CD4-positive, alpha-beta T cell treated with Interleukin-10 for 1 hour (primary cell): ENCODE measurements around the gene A3GALT2.

ENCODE experiments used
- DNase-seq: peaks from one replicate; pipeline ENCODE4 v3.0.0-alpha.2; 2020

The A3GALT2 gene

DNA sequence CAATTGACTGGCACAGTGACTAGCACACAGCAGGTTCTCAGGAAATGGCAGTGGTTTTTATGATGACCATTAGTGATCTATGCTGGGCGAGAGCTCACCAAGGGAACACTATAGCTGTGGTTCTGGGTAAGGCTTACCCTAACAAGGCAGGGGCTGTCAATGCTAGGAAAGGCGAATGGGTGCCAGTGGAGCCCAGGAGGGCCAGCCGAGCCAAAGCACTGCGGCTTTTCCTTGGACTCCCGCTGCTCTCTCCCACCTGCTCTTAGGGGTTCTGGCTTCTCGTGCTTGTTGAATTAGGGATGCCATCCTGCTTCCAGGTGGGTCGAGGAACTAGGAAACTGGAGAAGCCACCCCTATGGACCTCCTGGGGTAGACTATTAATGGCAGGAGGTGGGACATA lies 10.0 kb upstream of the A3GALT2 start:
- no peak for DNase-seq

- DNase-seq, result no peak
Observed at GRCh38 chr1:33330361-33330890, 9.5 kb upstream of the A3GALT2 start.

DNA sequence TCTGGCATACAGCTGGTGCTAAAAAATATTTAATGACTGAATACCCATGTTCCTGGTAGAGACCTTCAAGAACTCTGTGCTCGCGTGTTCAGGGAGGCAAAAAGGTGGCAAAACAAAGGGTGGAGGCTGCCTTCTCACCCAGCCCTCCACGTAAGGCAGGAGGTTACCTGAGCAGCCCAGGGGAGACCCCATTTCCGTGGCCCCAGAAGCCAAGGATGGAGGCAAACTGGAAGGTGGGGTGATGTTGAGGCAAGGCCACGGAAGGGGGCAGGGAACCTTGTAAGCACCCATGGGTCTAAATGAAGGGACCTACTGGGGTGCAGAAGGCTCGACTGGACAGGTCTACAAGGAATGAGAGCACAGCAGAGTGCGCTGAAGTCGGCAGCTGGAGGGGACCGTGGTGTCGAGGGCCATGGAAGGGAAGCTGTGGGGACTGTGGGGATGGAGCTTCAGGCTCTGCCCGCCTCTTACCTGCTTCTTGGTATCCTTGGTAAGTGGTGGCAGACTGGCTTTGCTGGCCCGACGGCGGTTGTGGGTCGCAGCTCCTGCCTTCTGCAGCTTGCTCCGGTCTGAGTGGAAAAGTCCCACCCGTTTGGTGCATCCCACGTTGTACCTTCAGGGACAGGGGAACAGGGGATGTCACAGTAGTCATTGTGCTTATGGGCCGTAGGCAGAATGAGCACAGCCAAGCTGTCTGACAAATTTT lies 8.9 kb upstream of the A3GALT2 start:
- DNase-seq, result no peak

DNA sequence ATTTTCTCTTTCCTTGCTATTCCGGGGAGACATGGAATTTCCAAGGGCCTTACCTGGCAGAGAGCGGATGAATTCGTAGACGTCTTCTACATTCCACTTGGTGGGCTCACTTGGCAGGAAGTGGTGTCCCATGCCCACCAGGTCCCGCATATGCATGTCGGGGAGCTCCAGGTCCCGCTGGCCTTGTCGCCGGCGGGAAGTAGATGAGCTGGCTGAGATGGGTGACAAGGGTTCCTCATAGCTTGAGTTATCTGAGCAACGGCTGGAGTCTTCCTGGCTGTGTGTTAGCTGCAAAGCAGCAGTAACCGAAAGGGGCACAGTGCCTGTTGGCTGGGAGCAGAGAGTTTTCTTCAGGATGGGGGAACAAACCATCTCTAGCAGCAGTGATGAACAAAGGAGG lies 7.9 kb upstream of the A3GALT2 start:
- no peak for DNase-seq

DNA sequence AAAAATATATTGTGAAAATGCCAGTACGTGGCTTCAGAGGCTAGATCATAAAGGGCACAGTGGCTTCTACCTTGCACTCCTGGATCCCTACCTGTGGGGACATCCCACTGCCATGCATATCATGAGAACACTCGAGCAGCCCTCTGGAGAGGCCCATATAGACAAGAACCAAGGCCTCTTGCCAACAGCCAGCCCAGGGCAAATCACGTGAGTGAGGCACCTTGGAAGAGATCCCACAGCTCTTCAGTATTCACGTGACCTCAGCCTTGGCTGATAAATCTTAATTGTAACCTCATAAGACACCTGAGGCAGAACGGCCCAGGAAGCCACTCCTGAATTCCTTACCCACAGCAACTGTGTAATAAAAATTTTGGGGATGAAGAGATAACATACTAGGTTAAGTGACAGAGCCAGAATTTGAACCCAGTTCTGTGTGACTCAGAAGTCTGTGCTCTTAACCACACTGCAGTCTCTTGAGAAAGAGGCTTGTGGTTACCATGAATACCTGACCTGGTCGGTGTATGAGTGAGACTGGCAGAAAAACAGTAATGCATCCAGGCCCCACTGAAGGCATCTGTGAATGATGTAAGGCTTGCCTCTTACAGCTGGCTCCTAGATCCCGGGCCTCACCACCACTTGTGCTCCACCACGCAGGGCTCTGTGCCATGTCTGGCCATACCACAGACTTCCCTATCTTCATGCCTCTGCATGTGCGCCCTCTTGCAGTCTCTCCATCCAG lies 6.9 kb upstream of the A3GALT2 start:
- DNase-seq, result no peak

DNA sequence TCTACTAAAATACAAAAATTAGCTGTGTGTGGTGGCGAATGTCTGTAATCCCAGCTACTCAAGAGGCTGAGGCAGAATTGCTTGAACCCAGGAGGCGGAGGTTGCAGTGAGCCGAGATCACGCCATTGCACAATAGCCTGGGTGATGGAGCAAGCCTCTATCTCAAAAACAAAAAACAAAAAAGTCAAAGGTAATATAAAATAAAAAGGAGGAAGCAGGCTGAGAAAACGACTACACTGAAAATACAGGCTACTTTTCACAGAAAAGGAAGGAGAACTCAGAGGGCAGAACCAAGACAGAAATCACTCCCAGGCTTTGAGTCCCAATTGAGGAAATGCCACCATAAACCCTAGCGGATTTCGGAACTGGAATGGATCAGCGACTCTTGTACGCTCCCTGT lies 5.9 kb upstream of the A3GALT2 start:
- no peak for DNase-seq

- no peak for DNase-seq
Observed at GRCh38 chr1:33324677-33325575, 4.0 kb upstream of the A3GALT2 start.

GRCh38 chr1:33323663-33324477 lies 3.0 kb upstream of the A3GALT2 start:
- DNase-seq, result no peak

- DNase-seq, result no peak
Observed at GRCh38 chr1:33322870-33323585, 2.1 kb upstream of the A3GALT2 start.

- no peak for DNase-seq
Observed at GRCh38 chr1:33322109-33322508, 1.2 kb upstream of the A3GALT2 start.

GRCh38 chr1:33321178-33321577 lies 280 bp upstream of the A3GALT2 start:
- DNase-seq, result no peak

DNA sequence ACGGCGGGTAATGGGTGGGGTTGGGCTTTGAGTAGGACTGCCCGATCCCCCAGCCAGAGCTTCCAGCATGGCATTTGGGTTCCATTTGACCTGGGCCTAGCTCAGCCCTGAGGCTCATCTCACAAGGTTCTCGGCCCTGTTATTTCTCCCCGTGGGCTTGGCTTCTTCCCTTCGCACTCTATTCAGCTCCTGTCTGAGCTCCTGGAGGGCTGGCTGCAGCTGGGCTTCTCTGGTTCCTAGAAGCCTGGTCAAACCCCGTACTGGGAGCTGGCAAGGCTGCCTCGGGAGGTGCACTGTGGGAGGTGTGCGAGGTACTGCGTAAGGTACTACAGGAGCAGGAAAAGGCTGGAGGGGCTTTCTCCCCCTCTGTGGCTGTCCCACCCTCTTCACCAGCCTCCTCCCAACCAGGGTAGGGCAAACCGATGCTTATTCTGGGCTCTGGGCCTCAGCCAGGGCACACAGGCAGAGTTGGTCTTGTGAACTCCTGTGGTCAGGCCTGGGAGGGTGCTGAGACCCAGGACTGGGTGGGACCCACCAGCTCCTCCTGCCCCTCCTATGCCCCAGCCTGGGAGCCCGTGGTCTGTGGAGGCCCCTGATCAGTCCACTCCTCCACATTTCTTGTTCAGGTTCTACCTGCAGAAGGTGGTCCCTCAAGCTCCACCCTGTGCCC lies 814 bp downstream of the A3GALT2 start:
- no peak for DNase-seq

- DNase-seq, result no peak
Observed at GRCh38 chr1:33319186-33319948, 1.5 kb downstream of the A3GALT2 start.

- DNase-seq, result no peak
Observed at GRCh38 chr1:33317946-33318345, 3.0 kb downstream of the A3GALT2 start.

DNA sequence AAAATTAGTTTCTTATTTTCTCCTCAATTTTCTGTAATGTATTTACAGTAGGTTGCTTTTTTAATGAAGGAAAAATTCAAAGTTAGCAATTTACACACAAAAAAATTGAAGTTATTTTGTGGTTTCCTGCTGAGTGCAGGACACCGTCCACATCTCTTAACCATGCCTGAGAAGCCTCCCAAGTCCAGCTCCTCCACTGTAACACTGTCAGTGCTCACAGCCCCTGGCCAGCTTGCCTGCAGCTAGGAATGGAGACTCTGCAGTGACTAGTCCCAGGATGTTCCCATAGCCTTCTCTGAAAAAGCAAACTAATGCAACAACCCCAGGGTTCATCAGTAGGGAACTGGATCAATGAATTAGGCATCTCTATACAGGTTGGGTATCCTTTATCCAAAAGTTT lies 3.5 kb downstream of the A3GALT2 start:
- DNase-seq, result no peak

DNA sequence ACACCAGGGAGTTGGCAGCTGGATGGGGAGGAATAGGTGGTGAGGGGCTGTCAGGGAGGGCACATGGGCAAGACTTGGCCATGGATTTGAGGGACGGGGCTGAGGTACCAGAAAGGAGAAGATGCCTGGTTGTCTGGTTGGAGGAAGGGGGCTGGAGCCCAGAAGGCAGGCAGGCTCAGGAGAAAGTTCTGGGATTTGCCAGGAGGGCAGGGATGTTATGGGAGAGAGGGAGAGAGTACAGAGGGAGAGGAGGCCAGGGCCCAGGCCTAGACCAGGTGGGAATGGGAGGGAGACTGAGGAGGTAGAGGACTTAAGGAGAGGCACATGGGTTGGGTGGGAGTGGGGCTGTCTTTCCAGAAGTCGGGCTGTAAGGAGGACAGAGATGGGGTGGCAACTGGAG lies 4.3 kb downstream of the A3GALT2 start:
- DNase-seq, result no peak

GRCh38 chr1:33314416-33314815 lies 6.5 kb downstream of the A3GALT2 start:
- no peak for DNase-seq

DNA sequence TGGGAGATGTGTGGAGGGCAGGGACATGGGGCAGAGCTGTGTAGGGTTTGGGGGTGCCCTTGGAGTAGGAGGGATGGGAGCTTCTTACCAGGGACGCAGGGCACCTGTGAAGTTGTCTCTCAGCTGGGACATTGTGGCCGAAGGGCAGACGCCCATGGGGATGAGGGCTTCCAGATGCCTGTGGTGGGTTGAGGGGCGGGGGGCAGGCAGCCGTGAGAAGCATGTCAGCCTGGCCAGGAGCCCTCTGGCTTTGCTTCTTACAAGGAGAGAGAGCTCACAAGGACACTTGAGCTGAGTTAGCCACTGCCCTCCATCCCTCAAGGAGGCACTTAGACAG lies 8.5 kb downstream of the A3GALT2 start:
- DNase-seq, result no peak

- no peak for DNase-seq
Observed at GRCh38 chr1:33311706-33312412, 9.0 kb downstream of the A3GALT2 start.

DNA sequence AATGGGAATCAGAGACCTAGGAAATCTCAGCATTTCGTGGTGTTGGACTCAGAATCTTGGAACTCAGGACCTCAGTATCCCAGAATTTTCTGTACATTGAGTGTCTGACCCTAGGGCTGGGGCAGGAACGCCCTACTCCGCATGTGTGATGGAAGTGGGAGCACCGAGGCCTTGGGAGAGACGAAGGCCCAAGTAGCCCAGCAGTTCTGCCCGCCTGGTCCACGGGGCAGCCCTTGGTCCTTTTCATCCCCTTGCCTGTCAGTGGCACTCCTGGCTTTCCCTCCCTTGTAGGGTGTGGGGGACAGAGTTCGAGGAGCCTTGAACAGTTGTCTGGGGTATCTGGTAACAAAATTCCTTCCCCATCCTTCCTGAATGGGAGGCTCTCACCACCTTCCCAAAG lies 10.2 kb downstream of the A3GALT2 start:
- DNase-seq, result no peak
